Epithelial cell of umbilical artery (primary cell): ENCODE results near the gene NKX1-1. TPM values are rescaled to one million over a fixed set of nuclear protein-coding genes. Genes with fewer than 3 reads are reported as not detected.

Source experiments
- total RNA-seq: library from RNA; depleted of rRNA; stranded (reverse); fragments of >200 nt; gene quantifications from 2 replicates; pipeline ENCODE4 v1.2.3, GENCODE V29; 2014

Gene NKX1-1
- not detected in 2 replicates for total RNA-seq

DNA sequence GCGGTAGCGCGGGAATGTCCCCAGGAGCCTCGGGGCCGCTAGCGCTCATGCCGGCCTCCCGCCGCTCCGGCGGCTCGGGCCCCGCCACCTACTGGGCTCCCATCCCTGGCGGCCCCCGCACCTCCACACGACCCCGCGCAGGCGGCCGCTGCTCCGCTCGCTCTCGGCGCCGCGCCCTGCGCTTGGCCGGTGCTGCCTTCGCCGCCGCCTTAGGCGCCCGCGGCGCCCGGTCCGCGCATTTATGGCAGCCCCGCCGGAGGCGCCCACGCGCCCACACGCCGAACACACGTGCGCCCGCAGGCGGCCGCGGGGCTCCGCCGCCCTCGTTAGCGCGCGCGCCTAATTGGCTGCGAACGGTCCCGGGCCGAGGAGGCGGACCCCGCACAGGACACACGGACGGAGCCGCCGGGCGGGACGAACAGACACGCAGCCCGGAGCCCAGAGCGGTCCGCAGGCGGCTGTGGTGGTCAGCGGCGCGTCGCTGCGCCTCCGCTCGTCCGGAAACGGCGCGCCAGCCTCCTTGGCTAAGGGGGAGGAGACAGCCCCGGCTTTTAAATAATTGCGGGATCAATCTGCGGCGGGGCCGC lies at the start of gene NKX1-1:
Gene NKX1-1, minus strand, starts transcription at position 49 of the 587 bp plus-strand sequence. Its CDS starts 0 bp downstream, at position 49.

Other genes with a start within 250 kb of the NKX1-1 start
- 2.6 and 19.9 TPM in 2 replicates for gene SPON2, start 233.9 kb downstream of the NKX1-1 start, total RNA-seq
- gene CTBP1, start 157.3 kb downstream of the NKX1-1 start, total RNA-seq, result 219 and 255 TPM in 2 replicates
- gene MAEA, start 116.6 kb downstream of the NKX1-1 start, total RNA-seq, result 56.5 and 57.0 TPM in 2 replicates
- gene UVSSA, start 59.2 kb downstream of the NKX1-1 start, total RNA-seq, result 4.1 and 4.2 TPM in 2 replicates